Spleen (tissue), 7 donors: ENCODE results near the gene CREB3L4.

Experiments used
- CTCF ChIP-seq, 11 experiments: fragments of 200-600 bp in 7 of 11; fragments of 450-650 bp in 4 of 11; sonication (generic) in 4 of 11; IDR thresholded peaks in 8 of 11; conservative IDR thresholded peaks in 3 of 11; 1 replicate in 7 of 11; 2 replicates in 4 of 11; pipeline versions ENCODE4 v1.4.0 to v1.8.0; 2016 to 2021; ENCODE audit warnings: antibody characterized with exemption in 11 of 11, inconsistent platforms in 4 of 11, mild to moderate bottlenecking in 1 of 11
- POLR2A ChIP-seq, 3 donors: fragments of 450-650 bp; IDR thresholded peaks; one replicate each; pipeline ENCODE4 v1.5.1; 2017; ENCODE audit warnings: antibody characterized with exemption in 3 of 3, mild to moderate bottlenecking in 1 of 3
- POLR2AphosphoS5 ChIP-seq, 3 donors: sonication (generic); formaldehyde crosslinking; IDR thresholded peaks; one replicate each; pipeline ENCODE4 v1.5.1; 2017; ENCODE audit warnings: antibody characterized with exemption in 3 of 3
- donor health status: DM: no; HTN: no; CAD: no; lungs with moderate emphysema.
- donor health status: DM: no; HTN: no; CAD: no.
- donor health status: DM: no; HTN: no; CAD: no.

GRCh38 chr1:153922972-153923925, 44.5 kb upstream of the CREB3L4 start, which contains the start of gene GATAD2B:
- TF ChIP-seq CTCF (IDR thresholded peaks at IDR 0.05 in 8 of 11, conservative IDR thresholded peaks at IDR 0.05 in 3 of 11) (peak in 2 of 11 experiments; percentile 3 to 17), POLR2AphosphoS5 (IDR thresholded peaks at IDR 0.05) (peak in 2 of 3 donors; percentile 72 to 83), POLR2A (IDR thresholded peaks at IDR 0.05) (no peak)
